Effector memory CD4-positive, alpha-beta T cell (primary cell): ENCODE data around the gene CAMSAP1.

ENCODE experiments used
- DNase-seq, 3 donors: peaks; one replicate each; pipeline ENCODE4 v3.0.0-alpha.2; 2020
- H3K27ac ChIP-seq: 2 replicates; pipeline ENCODE4 v1.7.0; 2013; ENCODE audit warnings: mild to moderate bottlenecking, low read length, moderate library complexity; ENCODE audit not compliant: insufficient read depth, poor library complexity, severe bottlenecking
- H3K27me3 ChIP-seq: replicated peaks from 2 replicates; pipeline ENCODE4 v1.7.0; 2013; ENCODE audit warnings: mild to moderate bottlenecking, low read length; ENCODE audit not compliant: insufficient read depth, control insufficient read depth, poor library complexity, severe bottlenecking
- H3K36me3 ChIP-seq: 2 replicates; pipeline ENCODE4 v1.7.0; 2013; ENCODE audit warnings: mild to moderate bottlenecking, low read length, moderate library complexity; ENCODE audit not compliant: control insufficient read depth, insufficient read depth
- H3K4me1 ChIP-seq: 2 replicates; pipeline ENCODE4 v1.7.0; 2013; ENCODE audit warnings: low read length, mild to moderate bottlenecking; ENCODE audit not compliant: control insufficient read depth, insufficient read depth, poor library complexity, severe bottlenecking
- H3K4me3 ChIP-seq: 2 replicates; pipeline ENCODE4 v1.7.0; 2013; ENCODE audit warnings: low read length, low read depth, mild to moderate bottlenecking; ENCODE audit not compliant: insufficient read depth, poor library complexity, severe bottlenecking
- H3K9me3 ChIP-seq: 2 replicates; pipeline ENCODE4 v1.7.0; 2013; ENCODE audit warnings: mild to moderate bottlenecking, low read length, moderate library complexity; ENCODE audit not compliant: control insufficient read depth

Gene CAMSAP1

DNA sequence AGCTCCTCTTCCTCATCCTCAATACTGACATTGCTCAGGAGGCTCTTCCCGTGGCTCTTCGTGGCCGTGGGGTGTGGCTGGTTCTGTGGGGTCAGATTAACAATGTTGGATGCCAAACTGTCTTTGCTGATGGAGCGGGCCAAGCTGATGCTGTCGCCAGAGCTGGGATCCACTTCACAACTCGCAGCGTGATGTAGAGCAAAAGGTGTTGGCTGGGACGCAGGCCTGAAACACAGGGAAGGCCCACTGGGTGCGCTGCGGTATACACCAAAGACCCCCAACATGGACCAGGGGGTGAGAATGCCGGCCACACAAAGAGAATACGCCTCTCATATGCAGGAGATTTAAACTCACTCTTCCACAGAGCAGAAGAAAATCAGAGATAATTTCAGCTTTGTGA is 84.3 kb downstream of the CAMSAP1 start:
- H3K36me3 ChIP-seq: peaks cover 63% of the 10 kb centered on the region

DNA sequence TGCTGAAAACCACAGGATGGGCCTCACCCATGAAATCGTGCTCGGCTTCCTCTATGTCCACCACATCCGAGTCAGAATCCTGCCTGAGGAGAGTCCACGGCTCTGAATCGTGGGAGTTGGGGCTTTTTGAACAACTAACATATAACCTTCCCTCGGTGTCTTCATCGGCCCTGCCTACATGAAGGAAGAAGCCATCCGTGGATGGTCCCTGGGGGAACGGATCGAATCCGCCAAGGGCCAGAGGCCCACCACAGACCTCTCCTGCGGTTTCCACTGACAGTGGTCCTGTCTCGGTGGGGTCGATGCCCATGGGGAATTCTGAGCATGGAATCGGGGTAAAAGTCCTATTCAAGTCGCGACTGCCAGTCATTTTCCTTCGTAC is 85.0 kb downstream of the CAMSAP1 start:
- no peak for DNase-seq
- no peaks in the 10 kb centered on the region for H3K9me3 ChIP-seq
- H3K36me3 ChIP-seq: peaks cover 67% of the 10 kb centered on the region
- no peaks in the 10 kb centered on the region for H3K27me3 ChIP-seq
- no peak overlapping the region for H3K27ac ChIP-seq
- no peak overlapping the region for H3K4me3 ChIP-seq
- H3K4me1 ChIP-seq: no peaks in the 10 kb centered on the region

More for the DNA sequence above, 84.3 kb downstream of the CAMSAP1 start:
- Histone ChIP-seq H3K9me3 (no peaks in the 10 kb centered on the region), H3K4me3 (no peak overlapping the region), H3K27ac (no peak overlapping the region), H3K27me3 (no peaks in the 10 kb centered on the region), H3K4me1 (no peaks in the 10 kb centered on the region)
- no peak for DNase-seq

DNA sequence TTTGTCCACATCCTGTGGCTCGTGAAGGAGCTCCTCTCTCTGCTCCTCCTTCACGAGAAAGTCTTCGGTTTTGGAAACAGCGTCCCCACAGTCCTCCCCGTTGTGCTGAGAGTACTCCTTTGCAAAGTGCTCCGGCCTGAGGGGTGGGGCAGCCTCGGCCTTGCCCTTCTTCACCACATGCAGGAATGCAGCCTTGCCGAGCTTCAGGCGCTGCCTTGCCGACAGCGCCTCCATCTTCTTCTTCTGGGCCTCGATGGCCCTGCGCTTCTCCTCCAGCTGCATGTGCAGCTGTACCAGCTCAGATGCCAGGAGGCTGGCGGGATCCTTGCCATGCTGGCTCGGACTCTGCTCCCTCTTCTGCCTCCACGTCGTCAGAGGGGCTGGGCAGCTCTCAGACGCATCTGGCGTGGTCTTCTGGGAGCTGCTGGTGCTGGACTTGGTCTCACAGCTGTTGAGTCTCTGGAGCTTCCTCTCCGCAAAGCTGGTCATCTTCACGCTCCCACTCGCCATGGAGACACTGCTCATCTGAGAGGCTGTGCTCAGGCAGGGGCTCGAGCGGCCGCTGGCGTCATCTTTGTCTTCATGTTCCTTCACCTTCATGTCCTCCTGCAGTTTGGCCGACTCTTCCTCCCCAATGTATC is 85.5 kb downstream of the CAMSAP1 start:
- no peak overlapping the region for H3K4me3 ChIP-seq
- peaks cover 67% of the 10 kb centered on the region for H3K36me3 ChIP-seq
- no peaks in the 10 kb centered on the region for H3K27me3 ChIP-seq
- DNase-seq: no peak
- H3K27ac ChIP-seq: no peak overlapping the region
- no peaks in the 10 kb centered on the region for H3K4me1 ChIP-seq
- no peaks in the 10 kb centered on the region for H3K9me3 ChIP-seq

DNA sequence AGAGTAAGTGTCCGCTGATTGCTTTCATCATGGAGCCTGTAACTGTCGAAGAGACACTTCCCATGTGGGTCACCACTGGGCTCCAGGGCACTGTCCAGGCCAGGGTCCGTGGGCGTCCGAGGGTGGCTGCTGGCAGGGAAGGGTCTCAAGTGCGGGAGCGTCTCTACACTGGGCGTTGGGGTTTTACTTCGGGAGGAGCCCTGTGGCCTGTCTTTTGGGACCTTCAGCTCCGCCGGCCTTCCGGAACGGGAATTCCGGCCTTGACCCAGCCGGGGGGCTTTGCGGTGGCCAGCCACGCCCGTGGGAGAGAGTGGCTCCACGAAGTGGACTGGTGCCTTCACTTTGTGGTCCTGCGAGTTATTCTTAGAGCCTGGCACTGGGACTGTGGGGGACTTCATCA is 86.2 kb downstream of the CAMSAP1 start:
- H3K36me3 ChIP-seq: peaks cover 71% of the 10 kb centered on the region
- no peak for DNase-seq
- no peaks in the 10 kb centered on the region for H3K4me1 ChIP-seq
- H3K9me3 ChIP-seq: no peaks in the 10 kb centered on the region
- H3K27me3 ChIP-seq: no peaks in the 10 kb centered on the region
- H3K27ac ChIP-seq: no peak overlapping the region
- no peak overlapping the region for H3K4me3 ChIP-seq

DNA sequence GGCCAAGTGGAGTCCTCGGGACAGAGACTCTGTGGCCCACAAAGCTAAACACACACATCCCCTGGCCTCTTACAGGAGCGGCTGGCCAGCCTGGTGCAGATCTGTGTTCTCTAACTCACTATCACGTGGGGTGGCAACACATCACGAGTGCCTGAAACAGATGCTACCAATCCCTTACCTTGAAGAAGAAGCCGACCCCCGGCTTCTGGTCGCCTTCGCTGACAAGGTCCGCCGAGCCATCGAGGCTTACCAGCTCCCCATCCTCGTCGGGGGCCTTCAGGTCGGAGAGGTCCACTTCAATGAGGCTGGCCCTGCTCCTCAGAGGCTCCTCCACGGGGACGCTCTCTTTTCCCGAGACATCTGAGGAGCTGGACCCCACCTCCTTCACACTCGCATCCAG is 86.7 kb downstream of the CAMSAP1 start:
- Histone ChIP-seq H3K9me3 (no peaks in the 10 kb centered on the region), H3K4me1 (no peaks in the 10 kb centered on the region)
- no peak for DNase-seq

DNA sequence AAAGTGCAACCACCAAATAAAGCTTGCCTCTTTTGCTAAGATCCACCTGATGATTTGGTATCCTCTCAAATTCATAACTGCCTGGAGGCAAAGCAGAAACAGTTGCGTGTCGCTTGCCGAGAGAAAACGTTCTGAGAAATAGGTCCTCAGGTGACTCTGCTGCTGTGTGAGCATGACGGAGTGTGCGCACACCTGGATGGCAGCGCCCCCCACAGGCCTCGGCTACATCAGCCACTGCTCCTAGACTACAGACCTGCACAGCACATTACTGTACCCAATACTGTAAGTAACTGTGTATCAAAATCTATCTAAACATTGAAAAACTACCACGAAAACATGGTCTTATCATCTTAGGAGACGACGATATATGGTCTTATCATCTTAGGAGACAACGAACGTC is 87.4 kb downstream of the CAMSAP1 start:
- Histone ChIP-seq H3K4me1 (no peaks in the 10 kb centered on the region), H3K36me3 (peaks cover 82% of the 10 kb centered on the region)

More for the DNA sequence above, 86.7 kb downstream of the CAMSAP1 start:
- Histone ChIP-seq H3K27ac (no peak overlapping the region), H3K4me3 (no peak overlapping the region), H3K27me3 (no peaks in the 10 kb centered on the region), H3K36me3 (peaks cover 75% of the 10 kb centered on the region)

DNA sequence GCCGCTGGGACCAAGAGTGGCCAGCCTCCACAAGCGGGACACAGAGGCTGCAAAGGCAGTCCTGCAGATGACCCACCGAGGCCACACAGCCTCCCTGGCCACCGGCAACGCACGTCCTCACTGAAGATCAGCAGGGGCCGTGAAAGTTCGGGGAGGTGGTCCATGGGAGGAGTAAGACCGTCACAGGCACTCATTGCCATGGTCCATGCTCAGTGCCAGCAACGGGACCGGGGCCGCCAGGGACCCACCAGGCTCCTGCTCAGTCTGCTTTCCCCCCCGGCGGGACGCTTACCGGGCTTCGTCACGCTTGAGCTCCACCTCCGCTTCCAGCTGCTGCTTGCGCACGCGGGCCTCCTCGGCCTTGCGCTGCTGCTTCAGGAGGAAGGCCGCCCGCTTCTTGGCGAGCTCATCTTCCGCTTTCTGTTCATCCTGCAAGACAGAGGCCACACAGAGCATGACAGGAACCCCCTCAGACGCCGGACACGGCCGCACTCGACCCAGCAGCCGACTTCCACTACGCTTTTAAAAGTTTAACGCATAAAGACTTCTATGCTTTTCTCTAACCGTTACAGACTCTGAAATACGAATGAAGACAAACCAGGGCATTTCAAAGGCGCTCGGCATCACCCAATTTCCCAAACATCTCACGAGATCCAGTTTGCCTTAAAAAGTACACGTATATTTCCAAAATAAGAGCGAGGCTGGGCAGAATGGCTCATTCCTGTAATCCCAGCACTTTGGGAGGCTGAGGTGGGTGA is 88.4 kb downstream of the CAMSAP1 start:
- Histone ChIP-seq H3K27ac (no peak overlapping the region), H3K4me3 (no peak overlapping the region), H3K27me3 (no peaks in the 10 kb centered on the region), H3K9me3 (no peaks in the 10 kb centered on the region), H3K36me3 (peaks cover 92% of the 10 kb centered on the region), H3K4me1 (no peaks in the 10 kb centered on the region)
- DNase-seq: no peak

More for the DNA sequence above, 87.4 kb downstream of the CAMSAP1 start:
- Histone ChIP-seq H3K9me3 (no peaks in the 10 kb centered on the region), H3K4me3 (no peak overlapping the region), H3K27ac (no peak overlapping the region), H3K27me3 (no peaks in the 10 kb centered on the region)
- DNase-seq: no peak

DNA sequence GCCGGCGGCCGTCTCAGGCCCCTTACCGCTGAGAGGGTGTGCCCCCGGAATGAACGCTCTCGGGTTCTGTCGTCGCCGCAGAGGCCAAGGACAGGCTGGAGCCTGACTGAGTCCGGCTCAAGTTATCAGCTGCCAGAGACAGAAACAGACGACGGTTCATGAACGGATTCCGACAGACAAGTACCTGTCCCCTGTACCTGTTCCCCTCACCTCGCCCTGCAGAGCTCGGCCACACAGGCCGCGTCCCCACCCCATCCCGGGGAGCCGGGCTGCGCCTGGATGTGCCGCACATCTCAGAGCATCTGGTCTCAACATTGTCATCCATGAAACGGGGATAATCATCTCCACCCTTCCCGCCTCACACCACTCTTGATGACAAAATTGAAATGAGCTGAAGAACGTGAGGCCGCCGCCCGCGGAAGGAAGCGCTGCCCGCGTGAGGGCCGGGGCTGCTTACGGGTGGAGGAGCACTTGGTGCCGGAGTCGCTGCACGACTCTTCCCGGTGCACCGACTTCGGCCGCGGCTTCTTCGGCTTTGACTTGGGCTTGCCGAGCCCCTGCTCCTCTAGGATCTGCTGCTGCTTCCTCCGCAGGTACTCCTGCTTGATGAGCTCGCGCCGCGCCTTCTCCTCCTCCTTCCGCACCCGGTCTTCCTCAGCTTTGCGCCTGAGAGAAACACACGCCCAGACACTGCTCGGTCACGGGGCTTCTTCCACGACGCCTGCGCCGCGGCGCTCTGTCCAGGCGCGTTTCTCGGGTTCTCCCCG is 89.2 kb downstream of the CAMSAP1 start:
- Histone ChIP-seq H3K27me3 (no peaks in the 10 kb centered on the region), H3K27ac (no peak overlapping the region), H3K4me3 (no peak overlapping the region), H3K9me3 (no peaks in the 10 kb centered on the region), H3K4me1 (no peaks in the 10 kb centered on the region), H3K36me3 (peaks cover 89% of the 10 kb centered on the region)
- no peak for DNase-seq

DNA sequence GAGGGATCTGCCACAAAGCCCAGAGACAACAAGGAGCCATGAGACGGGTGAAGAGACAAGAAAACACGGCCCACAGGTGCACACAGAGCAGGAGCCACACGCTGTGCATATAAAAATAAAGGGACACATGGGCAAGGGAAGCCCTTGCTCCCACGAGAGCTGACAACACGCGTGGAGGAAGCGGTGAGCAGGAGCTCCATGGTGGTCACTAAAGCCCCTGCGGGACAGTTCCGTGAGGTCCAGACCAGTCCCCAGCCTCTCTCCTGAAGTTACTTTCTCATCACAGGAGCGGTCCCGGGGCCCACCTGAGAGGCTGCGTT is 90.7 kb downstream of the CAMSAP1 start:
- Histone ChIP-seq H3K9me3 (no peaks in the 10 kb centered on the region), H3K27me3 (no peaks in the 10 kb centered on the region), H3K36me3 (peaks cover 75% of the 10 kb centered on the region), H3K4me1 (no peaks in the 10 kb centered on the region), H3K27ac (no peak overlapping the region), H3K4me3 (no peak overlapping the region)
- no peak for DNase-seq
